Posterior cingulate gyrus (tissue), 11 donors: Measurements from ENCODE around the gene CCDC85C.

ENCODE experiments used
- DNase-seq, 10 donors: peaks; one replicate each; pipeline versions ENCODE4 v3.0.0 to v3.0.0-alpha.2; 2020 to 2021; ENCODE audit warnings: mixed read lengths in 3 of 10
- intact Hi-C: fragments of 100-400 bp; cut with DNase I; formaldehyde crosslinking; loops from one replicate; pipeline ENCODE4 v1.15.1; 2023

The CCDC85C gene

GRCh38 chr14:99468836-99469592, 135.0 kb downstream of the CCDC85C start:
- intact Hi-C loops, result no loop called here
- DNase-seq, result no peak

GRCh38 chr14:99468081-99468480, 135.9 kb downstream of the CCDC85C start:
- DNase-seq, result no peak
- intact Hi-C loops, result no loop called here

DNA sequence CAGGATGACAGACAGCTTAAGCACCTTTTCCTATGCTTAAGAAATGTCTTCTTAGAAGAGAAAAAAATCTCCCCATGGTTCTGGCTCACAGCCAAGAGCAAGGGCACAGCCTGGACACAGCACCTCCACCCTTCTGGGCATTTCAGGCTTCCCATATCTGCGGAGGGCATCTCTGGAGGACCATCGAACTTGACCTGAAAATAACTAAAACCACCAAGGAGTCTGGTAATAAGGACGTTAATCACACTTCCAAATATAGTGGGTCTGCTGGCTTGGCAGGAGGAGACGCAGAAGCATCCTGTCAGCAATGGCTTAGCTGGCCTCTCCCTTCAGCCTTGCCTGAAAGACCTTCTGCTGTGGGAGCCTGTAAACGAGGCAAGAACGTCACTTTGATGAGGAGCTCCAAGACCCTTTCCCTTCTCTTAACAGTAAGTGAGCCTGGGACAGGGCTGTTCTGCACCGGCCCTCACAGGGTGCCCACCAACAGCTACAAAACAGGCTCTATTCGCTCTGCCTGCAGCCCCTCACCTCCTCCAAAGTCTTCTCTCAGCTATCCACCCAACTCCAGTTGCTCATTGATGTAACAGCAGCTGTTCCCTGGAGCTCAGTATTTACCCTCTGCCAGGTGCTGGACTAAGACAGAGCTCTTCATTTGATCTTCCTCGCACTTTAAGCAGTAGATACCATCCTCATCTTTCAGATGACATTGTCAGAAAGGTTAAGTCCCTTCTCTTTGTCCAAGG, 136.5 kb downstream of the CCDC85C start:
- no peak for DNase-seq
- intact Hi-C loops, result no loop called here

DNA sequence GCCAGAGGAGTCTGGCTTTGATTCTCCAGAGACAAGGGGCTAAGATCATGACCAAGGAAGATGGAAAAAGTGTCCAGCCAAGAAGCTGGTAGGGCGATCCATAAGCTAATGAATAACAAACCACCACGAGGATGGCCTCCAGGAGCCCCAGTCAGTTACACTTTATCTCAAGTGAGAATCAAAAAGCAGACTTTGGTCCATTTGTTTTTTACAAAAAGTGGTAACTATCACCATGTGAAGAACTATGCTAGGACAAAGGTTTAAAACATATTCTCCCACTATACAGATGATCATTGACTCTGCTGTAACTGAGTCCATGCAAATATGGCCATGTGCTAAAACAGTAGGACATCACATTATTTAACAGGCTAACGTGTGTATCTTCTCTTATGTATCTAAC, 137.2 kb downstream of the CCDC85C start:
- no peak for DNase-seq
- intact Hi-C loops, result no loop called here

DNA sequence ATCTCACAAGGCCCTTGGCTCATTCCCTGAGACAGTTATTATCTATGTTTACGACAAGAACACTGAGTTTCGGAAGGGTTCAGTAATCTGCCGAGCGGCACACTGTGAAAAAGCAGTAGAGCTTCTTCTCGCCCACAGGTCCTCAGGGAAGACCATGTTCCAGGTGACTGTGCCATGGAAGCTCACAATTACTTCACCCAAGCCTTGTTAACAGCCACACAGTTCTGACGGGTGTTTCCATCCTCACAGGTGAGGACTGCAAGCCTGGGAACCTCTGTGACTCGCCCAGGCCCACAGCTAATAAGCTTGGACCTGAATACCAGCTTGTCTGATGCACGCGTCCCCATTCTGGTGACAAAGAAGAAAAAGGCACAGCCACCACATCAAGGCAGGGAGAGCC, 138.7 kb downstream of the CCDC85C start:
- intact Hi-C loops, result no loop called here

DNA sequence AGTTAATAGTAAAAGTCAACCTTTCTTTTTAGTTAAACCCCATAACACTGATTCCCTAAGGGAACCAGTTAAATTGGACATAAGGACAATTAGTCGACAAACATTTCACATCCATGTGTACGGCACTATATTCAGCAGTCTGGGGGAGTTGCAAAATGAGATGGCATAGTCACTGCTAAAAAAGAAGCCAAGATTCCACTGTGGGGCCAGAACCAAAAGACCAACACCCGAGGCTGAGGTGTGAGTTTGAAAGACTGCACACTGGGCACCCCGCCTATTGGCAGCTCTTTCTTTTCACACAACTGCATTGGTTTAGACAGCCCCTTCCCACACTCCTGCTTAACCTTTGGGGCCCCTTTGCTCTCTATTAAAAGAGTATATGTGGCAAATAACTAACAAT, 140.0 kb downstream of the CCDC85C start:
- peak in 1 of 10 donors; percentile 22 for DNase-seq
- intact Hi-C loops, result no loop called here

More for the DNA sequence above, 138.7 kb downstream of the CCDC85C start:
- DNase-seq, result peak in 1 of 10 donors; percentile 4

DNA sequence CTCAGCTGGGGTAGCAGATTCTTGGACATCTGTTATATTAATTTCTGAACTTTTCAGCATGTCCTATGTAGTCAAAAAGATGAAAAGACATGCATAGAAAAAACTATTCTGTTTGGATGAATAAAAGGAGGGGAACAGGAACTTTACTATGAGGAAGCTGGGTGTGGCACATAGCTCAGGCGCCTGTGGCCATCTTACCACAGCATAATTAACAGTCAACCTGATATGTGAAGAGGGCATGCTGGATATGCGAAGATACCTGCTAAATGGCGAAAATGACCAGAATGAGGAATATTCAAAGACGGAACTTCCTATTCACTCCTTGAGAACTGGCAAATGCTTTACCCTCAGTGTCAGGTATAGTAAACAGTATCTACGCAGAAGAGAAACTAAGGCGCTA, 141.8 kb downstream of the CCDC85C start:
- DNase-seq, result no peak
- intact Hi-C loops, result no loop called here

- no peak for DNase-seq
- intact Hi-C loops, result no loop called here
These were observed 142.5 kb downstream of the CCDC85C start for GRCh38 chr14:99461411-99462085.

- intact Hi-C loops, result no loop called here
- DNase-seq, result no peak
These were observed 143.2 kb downstream of the CCDC85C start for GRCh38 chr14:99460793-99461192.

DNA sequence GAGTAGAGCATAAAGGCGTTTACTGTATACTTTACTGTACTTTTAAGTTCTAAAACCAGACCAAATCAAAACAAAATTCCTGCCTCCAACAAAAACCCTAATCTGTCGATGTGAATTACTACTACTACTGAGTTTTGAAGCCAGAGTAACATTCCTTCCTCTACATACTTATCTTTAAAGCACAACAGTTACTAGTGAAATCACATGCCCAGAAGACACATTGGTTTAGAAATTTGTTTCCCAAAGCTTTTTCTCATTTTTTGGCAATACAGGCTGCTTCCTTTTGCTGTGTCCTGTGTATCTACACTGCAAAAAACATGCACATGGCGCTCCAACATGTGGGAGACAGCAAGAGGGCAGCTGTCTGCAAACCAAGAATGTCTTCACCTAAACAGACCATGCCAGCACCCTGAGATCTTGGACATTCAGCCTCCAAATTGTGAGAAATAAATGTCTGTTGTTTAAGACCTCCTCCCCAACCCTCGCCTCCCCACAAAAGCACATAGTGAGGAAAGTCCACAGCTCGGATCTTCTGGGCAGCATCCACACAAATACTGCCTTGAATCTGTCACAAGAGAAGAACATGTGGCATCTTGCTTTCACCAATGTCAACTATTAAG, 144.4 kb downstream of the CCDC85C start:
- DNase-seq, result no peak
- intact Hi-C loops, result no loop called here

- intact Hi-C loops, result no loop called here
- no peak for DNase-seq
These were observed 149.8 kb downstream of the CCDC85C start for GRCh38 chr14:99454246-99454645.

DNA sequence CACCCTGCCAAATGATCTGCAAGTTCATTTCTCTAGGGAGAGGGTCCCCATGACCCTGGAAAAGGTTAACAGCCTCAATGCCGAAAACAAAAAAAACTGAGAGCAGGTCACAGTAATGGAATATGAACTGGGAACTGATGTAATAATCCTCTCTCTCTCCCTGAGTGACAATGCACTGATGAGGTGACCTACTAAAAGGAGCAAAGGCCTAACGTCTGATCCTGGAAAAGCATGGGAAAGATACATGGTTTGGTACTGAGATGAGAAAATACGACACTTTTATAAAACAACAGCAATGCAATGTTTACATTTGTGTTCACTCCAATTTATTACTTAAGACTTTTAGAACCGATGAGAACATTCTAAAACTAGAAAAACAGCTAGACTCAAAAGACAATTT, 151.0 kb downstream of the CCDC85C start:
- no peak for DNase-seq
- intact Hi-C loops, result no loop called here

- no peak for DNase-seq
- intact Hi-C loops, result no loop called here
These were observed 152.8 kb downstream of the CCDC85C start for GRCh38 chr14:99451234-99451633.

DNA sequence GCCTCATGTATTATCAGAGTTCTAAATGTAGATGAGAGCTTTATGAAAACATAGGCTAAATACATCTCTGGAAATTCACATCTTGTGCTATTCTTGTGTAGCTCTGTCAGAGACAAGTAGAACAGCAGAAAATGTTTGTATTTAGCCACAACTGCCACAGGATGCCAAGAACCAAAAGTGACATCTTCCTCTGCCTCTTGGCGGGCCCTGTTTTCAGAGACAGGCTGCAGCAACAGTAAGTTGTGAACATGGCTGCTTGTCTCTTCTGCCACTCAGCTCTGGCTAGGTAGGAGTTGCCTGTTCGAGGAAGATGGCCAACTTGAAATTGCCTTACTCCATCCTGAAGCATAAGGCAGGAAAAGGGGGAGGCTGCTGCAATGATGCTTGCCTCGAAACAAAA, 153.7 kb downstream of the CCDC85C start:
- intact Hi-C loops, result no loop called here
- peak in 5 of 10 donors; percentile 29 to 90 (median 64) for DNase-seq
